HG03280 (cell line): ENCODE results near the gene CATSPER1.

ENCODE experiments used
- ATAC-seq: cut with Tn5 transposase; IDR thresholded peaks from one replicate; pipeline ENCODE4 v1.9.1; 2021; ENCODE audit warnings: mild to moderate bottlenecking, moderate library complexity; ENCODE audit not compliant: unreplicated experiment

The CATSPER1 gene

DNA sequence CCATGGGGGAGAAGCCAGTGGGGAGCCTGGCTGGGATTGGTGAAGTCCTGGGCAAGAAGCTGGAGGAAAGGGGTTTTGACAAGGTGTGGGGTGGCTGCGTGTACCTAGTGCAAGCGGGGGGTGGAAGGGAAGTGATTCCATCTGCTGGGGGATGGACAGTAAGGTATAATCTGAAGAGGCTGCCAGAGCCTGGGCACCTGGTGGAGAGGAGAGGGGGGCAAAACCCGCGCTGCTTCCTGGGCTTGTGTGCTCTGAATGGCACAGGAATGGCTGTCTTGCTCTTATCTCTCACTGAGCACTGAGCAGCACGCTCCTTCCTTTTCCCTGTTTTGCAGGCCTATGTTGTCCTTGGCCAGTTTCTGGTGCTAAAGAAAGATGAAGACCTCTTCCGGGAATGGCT is 23.0 kb downstream of the CATSPER1 start:
- ATAC-seq = no peak

GRCh38 chr11:66002648-66003225 is 23.5 kb downstream of the CATSPER1 start:
- ATAC-seq = peak; percentile 55

GRCh38 chr11:66001942-66002647 is 24.2 kb downstream of the CATSPER1 start, which contains the start of the genes BANF1 and EIF1AD:
Gene BANF1 (plus strand): TSS chr11:66002503. CDS start chr11:66003251, 748 bp downstream.
Gene EIF1AD (minus strand): TSS chr11:66002157. CDS start chr11:66000389, 1,768 bp downstream.
- ATAC-seq = peak; percentile 82

- ATAC-seq = no peak
Measured at GRCh38 chr11:65997286-65997685, 29.0 kb downstream of the CATSPER1 start.

GRCh38 chr11:65992056-65992455 is 34.2 kb downstream of the CATSPER1 start:
- no peak for ATAC-seq

DNA sequence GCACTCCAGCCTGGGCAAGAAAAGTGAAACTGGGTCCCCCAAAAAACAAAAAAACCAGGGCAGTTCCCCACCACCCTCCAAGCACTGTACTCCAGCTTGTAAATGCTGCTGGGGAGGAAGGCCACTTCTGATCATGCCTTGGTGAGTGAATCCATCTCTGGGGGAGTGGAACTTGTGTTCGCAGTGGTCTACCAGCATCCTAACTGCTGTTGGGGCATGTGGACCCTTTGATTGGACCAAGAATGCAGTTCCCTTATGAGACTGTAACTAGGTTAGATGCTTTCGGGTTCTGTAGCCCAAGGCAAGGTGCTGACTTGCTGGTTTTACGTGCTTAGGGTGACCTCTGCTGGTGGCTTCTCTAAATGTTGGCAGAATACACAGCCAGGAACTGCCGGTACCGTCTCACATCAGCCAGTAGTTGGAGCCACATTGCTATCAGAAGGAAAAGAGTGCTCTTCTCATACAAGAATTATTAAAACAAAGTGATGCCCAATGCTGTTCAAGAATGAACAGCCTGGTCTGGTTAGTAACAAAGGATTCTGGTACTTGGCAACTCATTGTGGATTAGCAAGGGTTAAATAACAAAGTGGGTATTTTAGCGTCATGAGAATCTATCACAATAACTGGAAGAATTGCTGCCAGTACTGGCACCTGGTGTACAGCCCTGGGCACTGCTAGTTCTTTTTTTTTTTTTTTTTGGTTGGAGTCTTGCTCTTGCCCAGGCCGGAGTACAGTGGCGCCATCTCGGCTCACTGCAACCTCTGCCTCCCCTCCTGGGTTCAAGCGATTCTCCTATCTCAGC is 37.3 kb downstream of the CATSPER1 start:
- ATAC-seq = peak; percentile 97

DNA sequence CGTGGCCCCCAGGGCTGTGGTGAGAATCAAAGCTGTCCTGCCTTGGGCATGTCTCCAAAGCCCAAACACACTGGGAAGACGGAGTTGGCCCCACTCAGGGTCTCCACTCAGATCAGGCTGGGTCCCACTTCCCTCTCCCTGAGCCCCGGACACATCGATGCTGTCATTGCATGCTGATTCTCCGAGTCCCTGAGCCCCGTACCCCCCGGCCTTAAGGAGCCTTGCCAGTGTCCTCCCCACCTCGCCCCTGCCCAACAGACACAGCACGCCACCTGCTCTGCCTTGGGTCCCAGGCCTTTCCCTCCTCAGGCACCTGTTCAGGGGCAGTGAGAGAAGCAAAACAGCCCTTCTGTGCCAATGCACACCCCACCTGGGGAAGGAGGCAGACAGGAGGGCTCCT is 38.9 kb downstream of the CATSPER1 start:
- ATAC-seq = no peak

DNA sequence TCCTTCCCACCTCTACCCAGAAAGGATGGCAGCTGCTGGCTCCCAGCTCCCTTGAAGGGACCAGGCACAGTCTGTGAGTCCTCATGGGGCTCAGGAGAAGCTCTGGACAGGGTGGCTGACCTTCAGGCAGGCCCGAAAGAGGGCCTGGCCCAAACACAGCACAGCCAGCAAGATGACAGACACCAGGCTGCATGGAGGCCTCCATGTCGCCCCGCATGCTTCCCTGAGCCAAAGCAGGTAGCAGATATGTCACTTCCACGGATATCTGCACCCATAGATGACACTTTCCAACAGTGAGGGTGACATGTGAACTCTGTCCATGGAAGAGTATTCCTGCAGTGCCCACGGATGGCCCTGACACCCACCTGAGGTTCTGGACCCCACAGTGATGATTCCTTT is 42.7 kb downstream of the CATSPER1 start:
- no peak for ATAC-seq

- ATAC-seq = no peak
Measured at GRCh38 chr11:65982824-65983588, 43.3 kb downstream of the CATSPER1 start.

DNA sequence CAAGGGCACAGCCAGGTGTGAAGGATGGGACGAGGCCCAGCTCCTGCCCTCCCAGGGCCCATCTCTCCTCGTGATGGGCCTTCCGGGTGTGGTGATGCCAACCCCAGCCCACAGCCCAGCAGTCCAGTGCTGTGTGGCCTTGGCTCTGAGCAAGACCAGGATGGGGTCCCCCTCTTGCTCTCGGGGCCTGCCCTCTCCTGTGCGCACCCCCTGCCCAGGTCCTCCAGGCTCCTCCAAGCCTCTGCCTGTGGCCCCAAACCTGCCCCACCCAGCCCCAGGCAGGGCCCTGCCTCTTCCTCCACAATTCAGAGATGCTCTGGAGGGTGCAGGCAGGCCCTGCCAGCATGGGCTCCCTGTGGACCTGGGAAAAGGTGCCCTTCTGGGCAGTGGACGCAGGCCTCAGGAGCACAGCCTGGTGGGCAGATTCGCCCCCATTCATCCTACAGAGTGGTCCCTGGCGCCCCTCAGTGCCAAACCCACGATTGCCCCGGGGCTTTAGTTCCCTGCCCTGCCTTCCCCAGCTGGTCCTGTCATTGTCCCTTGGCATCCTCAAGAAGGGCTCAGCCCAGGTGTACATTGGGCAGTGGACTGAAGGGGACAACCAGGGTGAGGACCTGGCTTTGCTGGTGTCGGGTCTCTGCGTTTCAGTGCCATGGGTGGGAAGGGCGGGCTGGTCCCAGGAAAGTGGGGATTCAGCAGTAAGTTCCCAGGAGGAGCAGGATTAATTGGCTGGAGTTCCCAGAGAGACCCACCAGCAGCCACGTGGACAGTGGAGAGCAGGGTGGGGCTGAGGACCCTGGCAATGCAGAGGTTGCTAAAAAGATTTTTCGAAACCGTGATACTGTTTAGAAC is 44.1 kb downstream of the CATSPER1 start:
- no peak for ATAC-seq

GRCh38 chr11:65981101-65981740 is 45.1 kb downstream of the CATSPER1 start:
- ATAC-seq = no peak

DNA sequence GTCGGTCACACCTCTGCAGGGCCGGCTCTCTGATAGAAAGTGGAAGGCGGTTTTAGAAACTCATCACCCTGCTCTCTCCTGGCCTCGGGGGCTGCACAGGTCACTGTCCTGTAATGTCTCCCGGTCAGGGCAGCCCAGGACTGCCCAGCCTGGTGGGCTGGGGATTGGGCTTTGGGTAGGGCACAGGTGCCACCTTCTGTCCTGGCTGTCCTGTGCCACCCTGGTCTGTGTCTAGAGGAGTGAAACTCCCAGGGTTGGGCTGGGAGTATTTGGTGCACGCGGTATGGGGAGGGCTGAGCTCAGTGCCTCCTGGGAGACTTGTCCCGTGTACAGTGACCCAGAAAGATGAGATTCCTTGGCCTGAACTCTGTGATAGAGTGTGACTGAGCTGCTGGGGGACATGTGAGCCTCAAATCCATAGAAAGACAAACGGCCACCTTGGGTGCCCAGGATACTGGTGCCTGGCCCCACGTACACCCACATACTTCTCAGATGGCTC is 47.0 kb downstream of the CATSPER1 start:
- no peak for ATAC-seq

DNA sequence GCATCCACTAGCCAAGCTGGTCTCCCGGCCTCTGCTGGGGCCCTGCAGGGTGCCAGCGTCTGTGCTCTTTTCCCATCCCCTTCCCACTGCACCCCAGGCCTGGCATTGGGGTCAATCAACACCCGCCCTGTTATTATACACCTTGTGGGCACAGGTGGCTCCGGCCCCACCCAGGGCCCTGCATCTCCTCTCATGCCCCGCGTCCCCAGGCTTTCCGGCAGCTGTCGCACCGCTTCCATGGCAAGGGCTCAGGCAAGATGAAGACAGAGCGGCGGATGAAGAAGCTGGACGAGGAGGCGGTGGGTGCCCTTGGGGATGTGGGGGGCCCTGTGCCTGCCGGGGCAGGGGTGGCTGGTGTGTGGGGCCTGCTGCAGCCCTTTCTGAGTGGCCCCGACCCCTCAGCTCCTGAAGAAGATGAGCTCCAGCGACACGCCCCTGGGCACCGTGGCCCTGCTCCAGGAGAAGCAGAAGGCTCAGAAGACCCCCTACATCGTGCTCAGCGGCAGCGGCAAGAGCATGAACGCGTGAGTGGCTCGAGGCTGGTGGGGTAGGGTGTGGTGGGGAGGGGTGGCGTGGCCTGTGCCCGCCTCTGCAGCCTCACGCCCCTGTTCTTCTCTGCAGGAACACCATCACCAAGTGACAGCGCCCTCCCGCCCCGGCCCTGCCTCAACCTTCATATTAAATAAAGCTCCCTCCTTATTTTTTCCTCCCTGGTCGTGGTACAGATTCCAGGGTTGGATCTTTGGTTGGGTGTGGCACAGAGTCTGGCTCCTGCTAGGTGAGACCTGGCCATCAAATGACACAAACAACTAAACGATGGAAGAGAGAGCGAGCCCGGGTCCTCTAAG is 47.7 kb downstream of the CATSPER1 start:
- no peak for ATAC-seq

GRCh38 chr11:65977621-65978390 is 48.5 kb downstream of the CATSPER1 start:
- ATAC-seq = no peak

DNA sequence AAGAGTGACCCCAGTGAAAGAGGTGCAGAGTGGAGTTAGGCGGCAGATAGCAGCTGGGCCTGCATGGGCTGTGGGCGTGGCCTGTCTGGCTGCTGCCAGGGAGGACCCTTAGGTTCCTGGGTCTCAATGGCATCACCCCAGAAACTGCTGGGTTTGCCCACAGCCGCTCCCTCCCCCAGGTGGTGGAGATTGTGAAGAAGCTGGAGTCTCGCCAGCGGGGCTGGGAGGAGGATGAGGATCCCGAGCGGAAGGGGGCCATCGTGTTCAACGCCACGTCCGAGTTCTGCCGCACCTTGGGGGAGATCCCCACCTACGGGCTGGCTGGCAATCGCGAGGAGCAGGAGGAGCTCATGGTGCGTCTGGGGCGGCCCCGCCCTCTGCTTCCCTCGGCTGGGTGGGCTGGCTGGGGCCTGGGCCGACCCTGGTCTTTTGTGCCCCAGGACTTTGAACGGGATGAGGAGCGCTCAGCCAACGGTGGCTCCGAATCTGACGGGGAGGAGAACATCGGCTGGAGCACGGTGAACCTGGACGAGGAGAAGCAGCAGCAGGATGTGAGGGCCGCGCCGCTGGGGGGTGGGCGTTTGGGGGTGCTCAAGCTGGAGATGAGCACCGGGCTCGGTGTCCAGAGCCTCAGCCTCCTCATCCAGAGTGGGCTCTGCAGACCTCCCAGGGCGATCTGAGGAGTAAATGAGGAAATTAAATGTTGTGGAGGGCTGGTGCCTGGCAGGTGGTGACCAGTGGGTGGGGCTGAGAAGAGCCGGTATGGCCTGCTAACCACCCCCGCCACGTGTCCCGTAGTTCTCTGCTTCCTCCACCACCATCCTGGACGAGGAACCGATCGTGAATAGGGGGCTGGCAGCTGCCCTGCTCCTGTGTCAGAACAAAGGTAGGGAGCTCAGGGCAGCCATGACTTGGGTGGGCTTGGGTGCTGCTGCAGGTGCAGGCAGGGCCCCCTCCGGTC is 49.8 kb downstream of the CATSPER1 start:
- no peak for ATAC-seq

GRCh38 chr11:65975771-65976170 is 50.5 kb downstream of the CATSPER1 start:
- no peak for ATAC-seq
